ENCODE data around the gene CCDC57.
A peak's percentile ranks its signal among the peaks of the same experiment; 100 is the strongest.

CCDC57 gene

GRCh38 chr17:82101767-82102679, 110.6 kb downstream of the CCDC57 start:
- DNase-seq, result no peak

GRCh38 chr17:82101301-82101715, 111.3 kb downstream of the CCDC57 start:
- DNase-seq, result no peak

GRCh38 chr17:82100502-82101298, 111.9 kb downstream of the CCDC57 start:
- DNase-seq, result no peak

GRCh38 chr17:82098939-82099763, 113.5 kb downstream of the CCDC57 start:
- DNase-seq, result no peak

GRCh38 chr17:82098169-82098938, 114.3 kb downstream of the CCDC57 start, which contains the start of gene FASN:
FASN (minus strand) TSS chr17:82098236; CDS start chr17:82096445, 1,791 bp downstream.
- peak; percentile 95 for DNase-seq

- DNase-seq, result no peak
These were observed 114.8 kb downstream of the CCDC57 start for GRCh38 chr17:82097919-82098168.

GRCh38 chr17:82097184-82097918, 115.3 kb downstream of the CCDC57 start:
- DNase-seq, result peak; percentile 57

GRCh38 chr17:82096709-82097183, 115.9 kb downstream of the CCDC57 start:
- DNase-seq, result no peak

- DNase-seq, result peak; percentile 12
These were observed 116.6 kb downstream of the CCDC57 start for GRCh38 chr17:82095777-82096708.

GRCh38 chr17:82094931-82095776, 117.5 kb downstream of the CCDC57 start:
- peak; percentile 9 for DNase-seq

GRCh38 chr17:82092995-82093751, 119.5 kb downstream of the CCDC57 start:
- no peak for DNase-seq

GRCh38 chr17:82092628-82092994, 120.0 kb downstream of the CCDC57 start:
- no peak for DNase-seq

- DNase-seq, result peak; percentile 9
These were observed 120.5 kb downstream of the CCDC57 start for GRCh38 chr17:82092094-82092586.

- DNase-seq, result no peak
These were observed 121.2 kb downstream of the CCDC57 start for GRCh38 chr17:82091264-82092066.

GRCh38 chr17:82090549-82091263, 121.9 kb downstream of the CCDC57 start:
- no peak for DNase-seq

- DNase-seq, result no peak
These were observed 122.7 kb downstream of the CCDC57 start for GRCh38 chr17:82089723-82090548.

All from activated naive CD4-positive, alpha-beta T cell treated with anti-CD3 and anti-CD28 coated beads, Interleukin-2, amount 50 U/mL, for 16 hours (primary cell).